NAMALWA (cell line): ENCODE measurements around the gene SLC15A3.

ENCODE experiments used
- DNase-seq: peaks from one replicate; pipeline ENCODE4 v3.0.0-alpha.2; 2015; ENCODE audit warnings: low spot score

SLC15A3 gene

GRCh38 chr11:60945295-60945667, 6.7 kb downstream of the SLC15A3 start:
- no peak for DNase-seq

- no peak for DNase-seq
Measured at GRCh38 chr11:60944490-60945294, 7.3 kb downstream of the SLC15A3 start.

GRCh38 chr11:60942970-60943565, 8.9 kb downstream of the SLC15A3 start:
- no peak for DNase-seq

- no peak for DNase-seq
Measured at GRCh38 chr11:60942219-60942618, 9.8 kb downstream of the SLC15A3 start.

GRCh38 chr11:60941371-60942119, 10.4 kb downstream of the SLC15A3 start:
- no peak for DNase-seq

GRCh38 chr11:60939855-60940254, 12.1 kb downstream of the SLC15A3 start:
- no peak for DNase-seq

GRCh38 chr11:60939301-60939700, 12.7 kb downstream of the SLC15A3 start:
- no peak for DNase-seq

- DNase-seq: no peak
Measured at GRCh38 chr11:60938500-60938899, 13.5 kb downstream of the SLC15A3 start.

- no peak for DNase-seq
Measured at GRCh38 chr11:60937811-60938210, 14.2 kb downstream of the SLC15A3 start.

- no peak for DNase-seq
Measured at GRCh38 chr11:60937144-60937527, 14.8 kb downstream of the SLC15A3 start.

- DNase-seq: no peak
Measured at GRCh38 chr11:60936467-60937143, 15.4 kb downstream of the SLC15A3 start.

GRCh38 chr11:60935676-60936442, 16.1 kb downstream of the SLC15A3 start:
- DNase-seq: no peak

- DNase-seq: no peak
Measured at GRCh38 chr11:60934790-60935605, 17.0 kb downstream of the SLC15A3 start.

GRCh38 chr11:60934124-60934789, 17.7 kb downstream of the SLC15A3 start:
- no peak for DNase-seq

GRCh38 chr11:60933416-60934123, 18.4 kb downstream of the SLC15A3 start:
- DNase-seq: no peak

- DNase-seq: peak; percentile 47
Measured at GRCh38 chr11:60932605-60933356, 19.2 kb downstream of the SLC15A3 start.

- DNase-seq: no peak
Measured at GRCh38 chr11:60931917-60932316, 20.1 kb downstream of the SLC15A3 start.

- DNase-seq: no peak
Measured at GRCh38 chr11:60930394-60930793, 21.6 kb downstream of the SLC15A3 start.

- DNase-seq: no peak
Measured at GRCh38 chr11:60929764-60930163, 22.2 kb downstream of the SLC15A3 start.
